NCI-H2029 (cell line): ENCODE results near the gene NUDT16L1.

Source experiments
- DNase-seq: peaks from one replicate; lab custom pipeline; 2025; lab: John Stamatoyannopoulos, UW

The NUDT16L1 gene

GRCh38 chr16:4695473-4696171 lies 2.3 kb downstream of the NUDT16L1 start:
- no peak for DNase-seq

GRCh38 chr16:4696172-4696904 lies 3.0 kb downstream of the NUDT16L1 start:
- no peak for DNase-seq

DNA sequence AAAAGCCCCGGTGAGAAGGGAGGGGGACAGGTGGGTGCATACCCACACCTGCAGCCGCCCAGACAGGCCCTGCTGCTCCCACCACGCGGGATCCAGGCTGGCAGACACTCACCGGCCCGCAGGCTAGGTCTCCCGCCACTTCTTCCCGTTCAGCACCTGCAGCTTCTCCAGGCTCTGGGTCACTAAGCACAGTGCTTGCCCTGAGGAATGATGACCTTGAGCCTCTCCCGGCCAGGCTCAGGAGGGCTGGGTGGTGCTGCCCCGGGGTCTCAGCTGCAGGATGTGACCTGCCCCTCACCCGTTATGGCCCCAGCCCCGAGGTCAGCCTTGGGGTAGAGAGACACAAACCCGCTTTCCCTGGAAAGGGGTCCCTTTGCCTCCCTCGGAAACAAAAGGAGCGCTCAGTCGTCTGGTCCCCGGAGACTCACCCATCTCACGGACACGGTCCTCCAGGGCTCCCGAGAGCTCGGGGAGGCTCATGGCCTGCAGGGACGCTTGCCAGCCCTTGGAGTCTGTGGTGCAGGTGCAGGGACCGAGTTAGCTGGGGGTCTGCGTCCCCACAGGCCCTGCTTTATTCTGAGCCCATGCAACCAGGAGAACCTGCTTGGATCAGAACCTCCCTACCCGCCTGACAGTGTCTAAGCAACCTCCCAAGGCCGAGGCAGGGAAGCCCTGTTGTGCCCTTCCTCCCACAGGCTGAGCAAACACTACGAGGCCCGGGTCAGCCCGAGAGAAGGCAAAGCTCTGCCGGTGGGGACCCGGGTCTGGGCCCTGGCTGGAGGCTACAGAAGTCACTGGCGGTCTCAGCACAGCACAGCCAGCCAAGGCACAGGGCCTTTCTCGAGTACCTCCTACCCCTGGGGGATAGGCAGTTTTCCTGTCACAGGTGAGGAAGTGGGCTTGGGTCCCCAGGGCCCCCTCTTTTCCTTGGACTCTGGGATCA lies 3.8 kb downstream of the NUDT16L1 start:
- no peak for DNase-seq

GRCh38 chr16:4697848-4698291 lies 4.5 kb downstream of the NUDT16L1 start:
- DNase-seq = no peak

DNA sequence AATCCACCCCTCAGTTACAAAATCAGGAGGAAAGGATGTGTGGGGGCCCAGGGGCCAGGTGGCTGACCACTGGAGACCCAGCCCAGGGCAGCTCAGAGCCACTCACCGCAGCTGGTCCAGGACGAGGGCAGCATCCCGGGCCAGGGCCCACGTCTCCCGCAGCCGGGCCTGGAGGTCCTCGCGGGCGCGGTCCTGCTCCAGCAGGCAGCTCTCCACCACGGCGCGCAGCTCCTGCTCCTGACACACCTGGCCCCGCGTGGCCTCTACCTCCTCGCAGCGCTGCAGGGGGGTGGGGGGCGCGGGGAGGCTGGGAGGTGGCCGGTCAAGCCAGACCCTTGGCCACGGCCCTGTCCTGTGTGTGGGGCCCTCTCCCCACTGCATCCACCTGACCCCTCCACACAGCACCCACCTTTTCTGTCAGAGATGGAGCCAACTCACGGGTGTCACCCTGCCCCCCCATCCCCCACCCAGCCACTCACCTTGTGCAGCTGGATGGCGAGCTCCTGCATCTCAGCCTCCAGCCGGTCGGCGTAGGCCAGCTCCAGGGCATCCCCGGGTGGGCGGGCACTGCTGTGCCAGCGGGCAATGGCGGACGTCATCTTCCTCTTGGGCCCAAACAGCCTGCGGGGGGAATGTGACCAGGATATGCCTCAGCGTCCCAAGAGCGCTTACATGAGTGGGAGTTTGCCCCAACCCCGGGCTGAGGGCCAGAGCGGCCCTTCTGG lies 5.1 kb downstream of the NUDT16L1 start:
- peak; percentile 91 for DNase-seq

GRCh38 chr16:4699046-4699556 lies 5.7 kb downstream of the NUDT16L1 start:
- peak; percentile 91 for DNase-seq

DNA sequence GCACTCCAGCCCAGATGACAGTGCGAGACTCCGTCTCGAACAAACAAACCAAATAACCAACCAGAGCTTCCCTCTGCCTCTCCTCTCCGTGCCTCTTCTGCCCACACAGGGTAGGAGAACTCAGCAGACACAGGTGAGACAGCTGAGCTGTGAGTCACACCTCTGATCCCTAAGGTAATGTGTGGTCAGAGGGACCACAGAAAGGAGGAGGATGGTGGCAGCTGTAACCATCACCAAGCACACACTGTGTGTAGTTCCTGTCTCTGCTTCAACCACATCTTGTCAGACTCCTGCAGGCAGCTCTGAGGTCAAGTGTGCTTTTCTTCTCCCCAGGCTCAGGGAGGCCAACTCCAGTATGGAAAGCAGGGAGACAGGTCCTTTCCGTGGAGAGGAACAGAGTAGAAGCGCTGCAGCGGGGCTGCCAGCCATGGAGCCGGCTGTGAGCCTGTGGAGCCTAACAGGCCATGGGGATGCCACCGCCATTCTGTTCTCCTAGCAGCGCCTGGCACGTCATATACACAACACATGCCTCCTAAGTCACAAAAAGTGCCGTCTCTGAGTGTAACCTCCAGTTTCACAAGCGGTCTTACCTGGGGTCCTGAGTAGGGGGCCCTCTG lies 7.1 kb downstream of the NUDT16L1 start:
- DNase-seq = no peak

GRCh38 chr16:4700997-4701743 lies 7.8 kb downstream of the NUDT16L1 start:
- DNase-seq = no peak

- DNase-seq = no peak
Measured at GRCh38 chr16:4701791-4702465, 8.6 kb downstream of the NUDT16L1 start.

- no peak for DNase-seq
Measured at GRCh38 chr16:4702466-4702808, 9.1 kb downstream of the NUDT16L1 start.

- DNase-seq = no peak
Measured at GRCh38 chr16:4703906-4704305, 10.5 kb downstream of the NUDT16L1 start.

DNA sequence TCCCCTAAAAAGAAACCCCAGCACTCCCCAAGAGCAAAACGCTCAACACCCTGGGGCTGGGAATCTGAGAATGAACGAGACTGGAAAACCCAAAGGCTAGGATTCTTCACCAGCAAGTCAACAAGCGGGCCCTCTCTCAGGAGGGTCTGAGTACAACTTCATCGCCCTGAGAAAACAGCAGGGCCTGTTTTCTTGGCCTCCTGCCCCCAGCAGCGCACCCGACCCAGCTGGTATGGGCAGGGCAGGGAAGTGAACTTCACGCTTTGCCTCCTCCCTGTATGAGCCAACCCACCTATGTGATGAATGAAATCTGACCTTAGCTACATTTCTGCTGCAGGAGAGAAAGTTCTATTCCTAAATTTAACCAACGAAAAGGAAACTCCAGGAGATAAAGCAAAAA lies 11.1 kb downstream of the NUDT16L1 start:
- no peak for DNase-seq

- no peak for DNase-seq
Measured at GRCh38 chr16:4704913-4705312, 11.6 kb downstream of the NUDT16L1 start.

- no peak for DNase-seq
Measured at GRCh38 chr16:4706871-4707270, 13.5 kb downstream of the NUDT16L1 start.

DNA sequence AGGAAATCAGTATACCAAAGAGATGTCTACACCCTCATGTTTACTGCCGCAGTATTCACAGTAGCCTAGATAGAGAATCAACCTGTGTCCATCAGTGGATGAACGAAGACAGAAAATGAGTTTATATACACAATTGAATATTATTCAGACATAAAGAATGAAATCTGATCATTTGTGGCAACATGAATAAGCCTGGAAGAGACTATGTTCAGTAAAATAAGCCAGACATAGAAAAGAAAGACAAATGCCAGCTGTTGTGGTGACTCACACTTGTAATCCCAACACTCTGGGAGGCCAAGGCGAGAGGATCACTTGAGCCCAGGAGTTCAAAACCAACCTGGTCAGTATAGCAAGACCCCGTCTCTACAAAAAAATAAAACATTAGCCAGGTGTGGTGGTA lies 16.1 kb downstream of the NUDT16L1 start:
- DNase-seq = no peak

DNA sequence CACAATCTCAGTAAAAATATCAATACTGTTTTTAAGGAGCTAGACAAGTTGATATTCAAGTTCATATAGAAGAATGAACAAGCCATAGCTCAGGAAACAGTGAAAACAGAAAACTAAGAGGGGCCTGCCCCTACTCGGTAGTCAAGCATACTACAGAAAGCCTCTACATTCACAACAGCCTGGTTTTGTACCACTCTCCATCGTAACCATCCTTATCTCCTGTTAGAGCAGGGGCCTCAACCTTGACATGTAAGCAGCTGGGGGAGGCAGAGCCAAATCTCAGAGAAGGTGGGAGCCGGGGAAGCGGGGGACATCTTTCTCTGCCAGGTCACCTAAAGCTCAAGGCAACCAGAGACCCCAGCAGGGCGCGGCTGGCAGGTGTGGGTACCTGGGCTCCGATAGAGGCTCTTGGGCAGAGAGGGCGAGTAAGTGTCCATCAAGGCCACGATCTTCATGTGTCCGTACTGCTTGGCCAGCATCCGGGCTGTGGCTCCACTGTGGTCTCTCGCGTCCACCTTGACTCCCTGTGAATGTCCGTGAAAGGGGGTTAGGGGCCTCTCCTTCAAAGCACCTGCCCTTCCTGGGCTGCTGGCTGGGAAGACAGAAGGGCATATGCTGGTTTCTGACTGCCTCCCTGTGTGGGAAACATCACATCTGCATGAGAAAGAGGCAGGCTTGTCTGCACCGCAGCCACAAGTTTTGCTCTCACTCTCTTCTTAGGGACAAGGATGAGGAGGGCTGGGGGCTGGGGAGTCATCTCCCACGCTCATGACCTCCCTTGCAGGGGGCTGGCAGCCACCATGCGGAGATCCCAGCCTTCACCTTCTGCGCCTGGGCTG lies 20.5 kb downstream of the NUDT16L1 start:
- no peak for DNase-seq

DNA sequence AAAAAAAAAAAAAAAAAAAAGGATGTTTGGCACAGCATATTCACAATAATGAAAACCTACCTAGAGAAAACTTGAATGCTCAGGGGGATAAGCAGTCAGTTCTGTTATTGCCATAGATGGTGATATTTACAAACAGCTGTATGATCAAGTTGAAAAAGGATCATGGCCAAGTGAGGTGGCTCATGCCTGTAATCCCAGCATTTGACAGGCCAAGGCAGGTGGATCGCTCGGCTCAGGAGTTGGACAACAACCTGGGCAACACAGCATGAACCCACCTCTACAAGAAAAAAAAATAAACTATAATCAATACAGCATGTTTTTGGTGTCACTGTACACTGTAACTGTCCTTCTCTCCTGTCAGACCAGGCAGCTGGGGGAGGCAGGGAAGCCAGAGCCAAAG lies 21.6 kb downstream of the NUDT16L1 start:
- no peak for DNase-seq

GRCh38 chr16:4718466-4718865 lies 25.1 kb downstream of the NUDT16L1 start:
- no peak for DNase-seq
